Testis (tissue), 3 donors: ENCODE results near the gene FOXK1. TPM values are rescaled to one million over a fixed set of nuclear protein-coding genes. Genes with fewer than 3 reads are reported as not detected.
"Not testable (repeated sequence)": the region's sequence is repeated elsewhere in the genome, so short reads cannot be mapped to it uniquely, and the experiment has no call there.

Experiments used
- DNase-seq: peaks from one replicate; pipeline ENCODE4 v3.0.0-alpha.2; 2019
- H3K27ac ChIP-seq, 2 donors: fragments of 200-600 bp; sonication (generic); one replicate each; pipeline ENCODE4 v1.5.1; 2019
- H3K27me3 ChIP-seq: fragments of 200-600 bp; sonication (generic); one replicate; pipeline ENCODE4 v1.5.1; 2019
- H3K36me3 ChIP-seq: fragments of 200-600 bp; sonication (generic); one replicate; pipeline ENCODE4 v1.5.1; 2017; ENCODE audit warnings: low read depth; ENCODE audit errors: missing control alignments
- H3K4me1 ChIP-seq: fragments of 200-600 bp; sonication (generic); one replicate; pipeline ENCODE4 v1.5.1; 2019
- H3K4me3 ChIP-seq, 2 donors: fragments of 200-600 bp; sonication (generic); one replicate each; pipeline ENCODE4 v1.5.1; 2017 to 2019
- H3K9me3 ChIP-seq: fragments of 200-600 bp; sonication (generic); one replicate; pipeline ENCODE4 v1.5.1; 2017
- POLR2A ChIP-seq: fragments of 450-650 bp; IDR thresholded peaks from one replicate; pipeline ENCODE4 v1.6.1; 2017; ENCODE audit warnings: antibody characterized with exemption, mild to moderate bottlenecking, moderate library complexity
- WGBS, 2 donors: methylation state at CpG; one replicate each; pipeline ENCODE4 v1.1.5; 2018; 5-methylcytosine and 5-hydroxymethylcytosine counted together
- intact Hi-C: fragments of 100-400 bp; cut with DNase I; formaldehyde crosslinking; loops from one replicate; pipeline ENCODE4 v1.15.1; 2023; ENCODE audit warnings: low total_unique reads
- polyA plus RNA-seq: library from polyadenylated mRNA; stranded (reverse); fragments of 350-450 nt; fragmentation: Illumina TruSeq; extraction: RNeasy Lipid Tissue Mini Kit (QIAGEN cat#74804); gene quantifications from one replicate; pipeline ENCODE4 v1.2.3, GENCODE V29; 2014; ENCODE audit warnings: low read depth, low replicate concordance; ENCODE audit not compliant: insufficient read depth
- total RNA-seq, 2 donors: library from RNA; depleted of rRNA; stranded (reverse); fragments of >200 nt; gene quantifications; one replicate each; pipeline ENCODE4 v1.2.3, GENCODE V29; 2016
- TF ChIP-seq, protein P1 (sequence below), 3 experiments: fragments of 450-650 bp in 2 of 3; fragments of 200-600 bp in 1 of 3; sonication (generic) in 1 of 3; IDR thresholded peaks; one replicate each; pipeline ENCODE4 v1.5.1; 2016 to 2019; ENCODE audit warnings: antibody characterized with exemption in 3 of 3, mild to moderate bottlenecking in 2 of 3, moderate library complexity in 1 of 3

Gene FOXK1
- total and polyA plus RNA-seq, 3 donors from 2014 or later, result 21.9 to 65.2 (median 56.7) TPM

DNA sequence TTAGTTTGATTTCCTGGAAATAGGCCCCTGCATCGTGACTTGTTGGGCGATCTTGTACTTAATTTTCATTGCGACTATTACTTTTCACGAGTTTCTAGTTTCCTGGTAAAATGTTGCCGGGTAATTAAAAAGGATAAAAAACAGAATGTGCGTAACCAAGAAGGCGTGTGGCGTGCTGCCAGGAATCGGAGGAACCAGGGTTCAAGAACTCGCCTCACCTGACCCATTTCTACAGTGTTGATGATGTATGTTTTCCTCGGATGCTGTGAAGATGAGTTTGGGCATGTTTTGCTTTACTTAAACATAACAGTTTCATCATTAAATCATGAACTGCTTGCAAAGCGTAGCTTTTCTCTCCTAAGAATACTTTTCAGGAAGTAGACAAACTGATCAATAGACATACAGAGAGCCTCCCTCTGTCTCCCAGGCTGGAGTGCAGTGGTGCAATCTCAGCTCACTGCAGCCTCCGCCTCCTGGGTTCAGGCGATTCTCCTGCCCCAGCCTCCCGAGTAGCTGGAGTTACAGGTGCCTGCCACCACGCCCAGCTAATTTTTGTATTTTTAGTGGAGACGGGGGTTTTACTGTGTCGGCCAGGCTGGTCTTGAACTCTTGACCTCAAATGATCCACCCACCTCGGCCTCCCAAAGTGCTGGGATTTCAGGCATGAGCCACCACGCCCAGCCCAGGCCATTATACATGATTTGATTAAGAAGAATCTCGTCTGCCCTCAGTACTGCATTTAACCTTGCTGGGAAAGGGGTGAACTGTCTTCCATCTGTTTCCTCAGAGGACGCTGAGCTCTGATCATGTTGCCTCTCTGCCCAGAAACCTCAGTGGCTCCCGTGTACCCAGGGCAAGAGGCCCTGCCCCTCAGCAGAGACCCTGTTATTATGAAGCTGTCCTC is 9.1 kb downstream of the FOXK1 start:
- H3K4me3 ChIP-seq, result no peak overlapping the region
- H3K36me3 ChIP-seq, result no peaks in the 10 kb centered on the region
- H3K9me3 ChIP-seq, result no peaks in the 10 kb centered on the region
- intact Hi-C loops, result no loop called here
- TF ChIP-seq, protein P1, sequence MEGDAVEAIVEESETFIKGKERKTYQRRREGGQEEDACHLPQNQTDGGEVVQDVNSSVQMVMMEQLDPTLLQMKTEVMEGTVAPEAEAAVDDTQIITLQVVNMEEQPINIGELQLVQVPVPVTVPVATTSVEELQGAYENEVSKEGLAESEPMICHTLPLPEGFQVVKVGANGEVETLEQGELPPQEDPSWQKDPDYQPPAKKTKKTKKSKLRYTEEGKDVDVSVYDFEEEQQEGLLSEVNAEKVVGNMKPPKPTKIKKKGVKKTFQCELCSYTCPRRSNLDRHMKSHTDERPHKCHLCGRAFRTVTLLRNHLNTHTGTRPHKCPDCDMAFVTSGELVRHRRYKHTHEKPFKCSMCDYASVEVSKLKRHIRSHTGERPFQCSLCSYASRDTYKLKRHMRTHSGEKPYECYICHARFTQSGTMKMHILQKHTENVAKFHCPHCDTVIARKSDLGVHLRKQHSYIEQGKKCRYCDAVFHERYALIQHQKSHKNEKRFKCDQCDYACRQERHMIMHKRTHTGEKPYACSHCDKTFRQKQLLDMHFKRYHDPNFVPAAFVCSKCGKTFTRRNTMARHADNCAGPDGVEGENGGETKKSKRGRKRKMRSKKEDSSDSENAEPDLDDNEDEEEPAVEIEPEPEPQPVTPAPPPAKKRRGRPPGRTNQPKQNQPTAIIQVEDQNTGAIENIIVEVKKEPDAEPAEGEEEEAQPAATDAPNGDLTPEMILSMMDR (IDR thresholded peaks at IDR 0.05), result no peak
- no peak for TF ChIP-seq POLR2A
- peaks cover 35% of the 10 kb centered on the region for H3K4me1 ChIP-seq
- DNase-seq, result no peak
- no peaks in the 10 kb centered on the region for H3K27me3 ChIP-seq
- H3K27ac ChIP-seq, result peak overlapping the region; percentile 1 to 87
- WGBS, 2 donors, result 69 to 70% methylated on average over 22 to 23 of the region's 23 CpGs

GRCh38 chr7:4692055-4692454 is 10.0 kb downstream of the FOXK1 start:
- intact Hi-C loops, result no loop called here
- H3K36me3 ChIP-seq, result no peaks in the 10 kb centered on the region
- H3K9me3 ChIP-seq, result no peaks in the 10 kb centered on the region
- TF ChIP-seq POLR2A, result no peak
- TF ChIP-seq, protein P1 (IDR thresholded peaks at IDR 0.05), result no peak
- peaks cover 35% of the 10 kb centered on the region for H3K4me1 ChIP-seq
- peak overlapping the region; percentile 36 to 87 for H3K27ac ChIP-seq
- WGBS, 2 donors, result 39 to 51% methylated on average over 5 of the region's 5 CpGs
- no peaks in the 10 kb centered on the region for H3K27me3 ChIP-seq
- H3K4me3 ChIP-seq, result no peak overlapping the region
- peak; percentile 67 for DNase-seq

- intact Hi-C loops, H3K36me3 ChIP-seq, H3K4me3 ChIP-seq, H3K27me3 ChIP-seq, DNase-seq, H3K9me3 ChIP-seq: not testable (repeated sequence)
- Histone ChIP-seq H3K27ac (peak overlapping the region in 1 of 2 donors; percentile 87), H3K4me1 (peaks cover 34% of the 10 kb centered on the region)
- 76 to 88% methylated on average over 5 of the region's 5 CpGs for WGBS, 2 donors
These were observed 10.5 kb downstream of the FOXK1 start for GRCh38 chr7:4692622-4693021.

DNA sequence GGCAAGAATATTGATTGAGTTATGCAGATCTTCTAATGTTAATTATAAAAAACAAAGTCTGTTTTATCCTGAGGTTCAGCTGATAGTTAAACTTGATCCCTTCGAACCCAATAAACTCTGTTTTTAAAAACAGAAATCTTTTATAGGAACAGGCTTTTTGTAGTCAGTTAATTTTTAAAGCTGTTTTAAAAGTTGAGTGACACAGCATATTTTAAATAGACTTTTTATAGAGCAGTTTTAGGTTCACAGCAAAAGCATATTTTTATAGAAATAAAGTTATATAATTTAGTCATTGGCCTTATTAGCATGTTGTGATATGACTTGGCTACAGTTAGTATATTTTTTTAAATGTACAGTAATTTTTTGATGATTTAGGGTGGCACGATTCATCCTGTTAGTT is 11.1 kb downstream of the FOXK1 start:
- TF ChIP-seq, protein P1 (IDR thresholded peaks at IDR 0.05), result no peak
- no peak for TF ChIP-seq POLR2A
- Histone ChIP-seq H3K27me3 (no peaks in the 10 kb centered on the region), H3K4me3 (no peak overlapping the region), H3K9me3 (no peaks in the 10 kb centered on the region), H3K4me1 (peaks cover 33% of the 10 kb centered on the region), H3K36me3 (no peaks in the 10 kb centered on the region), H3K27ac (peak overlapping the region; percentile 75 to 87)
- no peak for DNase-seq
- WGBS, 2 donors, result 73 to 75% methylated on average over 2 of the region's 2 CpGs
- intact Hi-C loops, result no loop called here

GRCh38 chr7:4693749-4694148 is 11.7 kb downstream of the FOXK1 start:
- H3K27me3 ChIP-seq, result no peaks in the 10 kb centered on the region
- no peaks in the 10 kb centered on the region for H3K36me3 ChIP-seq
- H3K4me3 ChIP-seq, result no peak overlapping the region
- H3K27ac ChIP-seq, result peak overlapping the region; percentile 75 to 87
- peaks cover 35% of the 10 kb centered on the region for H3K4me1 ChIP-seq
- no peak for DNase-seq
- H3K9me3 ChIP-seq, result no peaks in the 10 kb centered on the region
- 77 to 94% methylated on average over 2 of the region's 2 CpGs for WGBS, 2 donors
- no peak for TF ChIP-seq POLR2A
- TF ChIP-seq, protein P1 (IDR thresholded peaks at IDR 0.05), result no peak
- intact Hi-C loops, result no loop called here
